ENCODE measurements around the gene ALDH1L2. TPM values are rescaled to one million over a fixed set of nuclear protein-coding genes. Genes with fewer than 3 reads are reported as not detected.
A peak's percentile ranks its signal among the peaks of the same experiment; 100 is the strongest.

ALDH1L2 gene
- total and polyA plus RNA-seq, 5 experiments from 2014 or later: 0.14 to 0.47 TPM; not detected in 3

DNA sequence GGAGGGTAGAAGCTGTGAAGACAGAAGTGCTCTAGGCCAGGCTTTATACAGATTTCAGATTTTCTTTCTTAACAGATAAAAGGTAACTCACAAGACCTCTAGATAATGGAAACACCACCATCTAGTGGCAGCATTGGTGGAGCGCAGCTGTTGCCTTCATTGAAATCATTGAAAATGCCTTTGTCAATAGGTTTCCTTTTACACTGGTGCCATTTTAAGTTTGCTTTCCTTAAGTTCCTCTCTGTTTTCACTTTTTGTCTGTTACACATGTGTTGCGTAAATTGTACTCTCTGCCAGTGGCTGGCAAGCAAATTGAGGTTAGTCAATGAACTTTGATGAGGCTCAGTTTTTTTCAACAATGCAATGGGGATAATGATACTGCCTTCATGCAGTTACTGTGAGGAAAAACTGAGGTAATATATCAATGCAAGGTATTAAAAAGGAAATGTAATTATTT lies 31.1 kb downstream of the ALDH1L2 start:
- peaks cover 0 to 24% (median 10%) of the 10 kb centered on the region in 9 donors for H3K9me3 Mint-ChIP-seq

DNA sequence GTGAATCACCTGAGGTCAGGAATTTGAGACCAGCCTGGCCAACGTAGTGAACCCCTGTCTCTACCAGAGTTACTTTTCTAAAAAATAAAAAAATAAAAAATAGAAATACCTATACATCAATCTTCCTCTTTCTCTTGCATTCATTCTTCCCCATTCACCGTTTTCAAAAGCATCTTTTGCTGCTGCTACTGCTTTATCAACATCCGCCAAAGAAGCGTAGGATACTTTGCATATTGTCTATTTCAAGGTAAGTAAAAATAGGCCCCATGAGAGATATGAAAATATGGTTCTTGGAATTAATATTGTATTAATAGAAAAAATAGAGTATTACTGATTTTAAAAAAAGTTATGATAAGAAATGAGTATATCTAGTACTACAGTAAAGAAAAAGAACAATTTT lies 32.3 kb downstream of the ALDH1L2 start:
- Mint-ChIP-seq H3K36me3 (peaks cover 2 to 15% (median 8%) of the 10 kb centered on the region in 3 donors), H3K4me3 (no peak overlapping the region), H3K27ac (peak overlapping the region in 1 of 10 donors; percentile 21), H3K4me1 (peaks cover 0 to 6% (median 2%) of the 10 kb centered on the region in 4 donors), H3K27me3 (peaks cover 0 to 2% (median 0%) of the 10 kb centered on the region in 5 donors), H3K9me3 (peaks cover 0 to 23% (median 10%) of the 10 kb centered on the region in 9 donors)
- DNase-seq (no peak), ATAC-seq (no peak)
- POLR2A ChIA-PET: interaction anchor here (1.7 kb wide), 1 partner anchor 670 kb away, joined by 9 read pairs; no protein-coding TSS in a partner anchor

More for the DNA sequence above, 31.1 kb downstream of the ALDH1L2 start:
- H3K27me3 Mint-ChIP-seq: peaks cover 0 to 3% (median 0%) of the 10 kb centered on the region in 5 donors
- peaks cover 0 to 6% (median 2%) of the 10 kb centered on the region in 4 donors for H3K4me1 Mint-ChIP-seq
- ATAC-seq (peak; percentile 81 to 82), DNase-seq (peak; percentile 30 to 87 (median 71))
- no peak overlapping the region for H3K27ac Mint-ChIP-seq
- POLR2A ChIA-PET: interaction anchor here (0.6 to 1.7 kb wide), 2 partner anchors 671 to 838 kb away, joined by 4 to 9 read pairs; no protein-coding TSS in a partner anchor
- peaks cover 2 to 15% (median 9%) of the 10 kb centered on the region in 3 donors for H3K36me3 Mint-ChIP-seq
- H3K4me3 Mint-ChIP-seq: no peak overlapping the region

DNA sequence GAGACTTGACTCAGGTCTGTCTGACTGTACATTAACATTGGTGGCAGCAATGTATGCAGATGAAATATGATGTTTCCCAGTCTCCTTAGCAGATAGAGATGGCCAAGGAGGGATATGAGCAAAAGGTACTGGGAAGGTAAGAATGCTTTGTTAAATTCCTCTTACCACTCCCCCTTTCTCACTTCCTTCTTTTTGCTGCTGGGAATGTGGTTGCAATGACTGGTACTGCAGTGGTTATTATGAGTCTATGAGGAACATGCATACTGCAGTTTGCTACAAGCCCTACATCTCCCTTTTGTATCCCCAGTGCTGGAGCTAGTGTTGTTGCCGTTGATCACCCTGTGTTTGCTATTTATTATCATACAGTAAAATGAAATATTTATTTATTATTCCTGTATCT lies 35.9 kb downstream of the ALDH1L2 start:
- Mint-ChIP-seq H3K9me3 (peaks cover 0 to 3% (median 0%) of the 10 kb centered on the region in 9 donors), H3K27me3 (no peaks in the 10 kb centered on the region), H3K27ac (no peak overlapping the region), H3K4me1 (peaks cover 0 to 6% (median 2%) of the 10 kb centered on the region in 4 donors), H3K4me3 (no peak overlapping the region), H3K36me3 (no peaks in the 10 kb centered on the region)
- POLR2A ChIA-PET: no interaction called here
- ATAC-seq (no peak), DNase-seq (no peak)

DNA sequence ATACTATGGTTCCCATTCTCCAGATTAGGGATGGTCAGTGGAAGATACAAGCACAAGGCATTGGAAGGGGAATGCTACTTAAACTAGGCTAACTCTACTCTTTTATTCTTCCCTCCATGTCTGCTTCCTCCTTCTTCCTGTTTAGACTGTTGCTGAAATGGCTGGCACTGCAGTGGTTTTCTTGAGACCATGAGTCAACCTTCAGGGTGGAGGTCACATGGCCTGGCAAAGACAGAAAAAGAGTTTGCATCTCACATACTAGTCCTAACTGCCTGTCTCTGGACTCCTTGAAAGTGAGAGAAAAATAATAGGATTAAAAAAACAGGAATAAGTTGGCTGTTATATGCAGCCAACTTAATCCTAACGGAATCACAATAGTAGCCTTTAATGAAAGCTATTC lies 37.0 kb downstream of the ALDH1L2 start:
- no peak for ATAC-seq
- Mint-ChIP-seq H3K27ac (no peak overlapping the region), H3K9me3 (peaks cover 0 to 3% (median 0%) of the 10 kb centered on the region in 9 donors), H3K36me3 (no peaks in the 10 kb centered on the region), H3K27me3 (no peaks in the 10 kb centered on the region), H3K4me3 (no peak overlapping the region), H3K4me1 (no peaks in the 10 kb centered on the region)
- DNase-seq: no peak
- POLR2A ChIA-PET: no interaction called here

DNA sequence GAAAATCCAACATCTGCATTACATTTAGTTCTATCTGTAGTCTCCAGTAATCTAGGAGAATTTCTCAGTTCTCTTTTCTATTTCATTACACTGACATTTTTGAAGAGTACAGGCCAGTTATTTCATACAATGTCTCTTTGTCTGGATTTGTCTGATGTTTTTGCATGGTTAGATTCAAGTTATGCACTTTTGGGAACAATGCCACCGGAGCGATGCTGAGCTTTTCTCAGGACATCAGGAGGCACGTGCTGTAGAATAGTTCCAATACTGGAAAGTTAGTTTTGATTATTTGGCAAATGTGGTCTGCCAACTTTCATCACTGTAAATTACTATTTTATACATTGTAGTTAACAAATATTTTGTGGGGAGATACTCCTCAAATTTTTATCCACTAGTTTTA lies 43.1 kb downstream of the ALDH1L2 start:
- H3K27me3 Mint-ChIP-seq: no peaks in the 10 kb centered on the region

DNA sequence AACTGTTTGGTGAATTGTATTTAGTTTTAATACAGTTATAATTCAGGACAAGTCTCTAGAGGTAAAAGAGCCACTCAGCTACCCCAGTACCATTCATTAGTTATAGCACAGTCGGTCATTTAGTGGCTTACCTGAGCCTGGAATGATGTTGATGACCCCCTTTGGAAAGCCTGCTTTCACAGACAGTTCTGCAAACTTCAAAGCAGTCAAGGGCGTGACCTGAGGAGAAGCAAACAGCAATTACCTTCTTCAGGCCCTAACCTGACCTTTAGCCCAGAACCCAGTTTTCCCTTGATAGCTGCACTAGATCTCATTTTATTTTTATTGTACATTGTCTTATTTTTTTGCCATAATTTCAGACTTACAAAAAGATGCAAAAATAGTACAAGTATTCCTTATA lies 43.8 kb downstream of the ALDH1L2 start:
- Mint-ChIP-seq H3K9me3 (no peaks in the 10 kb centered on the region), H3K4me3 (no peak overlapping the region), H3K27ac (peak overlapping the region in 1 of 10 donors; percentile 2), H3K4me1 (peaks cover 8 to 19% (median 16%) of the 10 kb centered on the region in 4 donors), H3K27me3 (no peaks in the 10 kb centered on the region), H3K36me3 (no peaks in the 10 kb centered on the region)
- DNase-seq (no peak), ATAC-seq (no peak)
- POLR2A ChIA-PET: interaction anchor here (0.6 kb wide), 1 partner anchor 50 kb away, joined by 3 read pairs; no protein-coding TSS in a partner anchor

More for the DNA sequence above, 43.1 kb downstream of the ALDH1L2 start:
- no peaks in the 10 kb centered on the region for H3K36me3 Mint-ChIP-seq
- no peak overlapping the region for H3K4me3 Mint-ChIP-seq
- no peak overlapping the region for H3K27ac Mint-ChIP-seq
- H3K9me3 Mint-ChIP-seq: no peaks in the 10 kb centered on the region
- peaks cover 8 to 19% (median 16%) of the 10 kb centered on the region in 4 donors for H3K4me1 Mint-ChIP-seq
- DNase-seq (no peak), ATAC-seq (no peak)
- POLR2A ChIA-PET: no interaction called here

DNA sequence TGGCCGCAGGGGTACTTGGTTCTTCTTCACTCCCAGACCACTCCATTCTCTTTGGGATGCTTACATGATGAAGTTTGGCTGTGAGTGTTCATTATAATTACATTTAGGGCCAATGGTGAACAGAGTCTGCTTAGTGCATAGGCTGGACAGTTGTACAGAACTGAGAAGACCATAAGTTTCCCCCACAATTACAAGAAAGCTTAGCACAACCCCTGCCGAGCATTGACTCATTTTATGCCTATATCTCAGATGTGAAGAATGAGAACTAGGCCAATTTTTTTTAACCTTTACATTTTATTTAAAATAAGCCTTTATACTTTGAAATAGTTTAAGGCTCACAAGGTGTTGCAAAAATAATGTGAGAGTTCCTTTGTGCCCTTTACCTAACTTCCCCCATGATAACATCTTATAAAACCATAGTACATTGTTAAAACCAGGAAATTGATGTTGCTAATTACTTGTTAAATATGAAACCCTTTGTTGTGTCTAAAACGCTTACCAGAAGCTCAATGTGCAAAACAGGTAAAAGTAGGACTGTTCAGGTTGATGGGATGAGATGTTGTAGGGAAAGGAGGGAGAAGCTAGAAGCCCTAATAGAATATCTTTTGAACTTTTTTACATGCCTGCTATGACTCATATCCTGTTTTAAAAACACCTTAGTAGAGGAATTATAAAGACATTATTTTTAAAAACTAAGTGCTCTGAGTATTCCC lies 47.2 kb downstream of the ALDH1L2 start:
- peak overlapping the region; percentile 29 to 91 (median 83) for H3K27ac Mint-ChIP-seq
- DNase-seq (peak in 3 of 10 donors; percentile 2 to 5 (median 4)), ATAC-seq (peak; percentile 51 to 52)
- H3K36me3 Mint-ChIP-seq: no peaks in the 10 kb centered on the region
- POLR2A ChIA-PET: interaction anchor here (0.7 kb wide), 1 partner anchor 661 kb away, joined by 4 read pairs; no protein-coding TSS in a partner anchor
- H3K4me1 Mint-ChIP-seq: peaks cover 8 to 23% (median 16%) of the 10 kb centered on the region in 4 donors
- peak overlapping the region in 7 of 10 donors; percentile 51 to 76 (median 65) for H3K4me3 Mint-ChIP-seq
- no peaks in the 10 kb centered on the region for H3K9me3 Mint-ChIP-seq
- no peaks in the 10 kb centered on the region for H3K27me3 Mint-ChIP-seq

DNA sequence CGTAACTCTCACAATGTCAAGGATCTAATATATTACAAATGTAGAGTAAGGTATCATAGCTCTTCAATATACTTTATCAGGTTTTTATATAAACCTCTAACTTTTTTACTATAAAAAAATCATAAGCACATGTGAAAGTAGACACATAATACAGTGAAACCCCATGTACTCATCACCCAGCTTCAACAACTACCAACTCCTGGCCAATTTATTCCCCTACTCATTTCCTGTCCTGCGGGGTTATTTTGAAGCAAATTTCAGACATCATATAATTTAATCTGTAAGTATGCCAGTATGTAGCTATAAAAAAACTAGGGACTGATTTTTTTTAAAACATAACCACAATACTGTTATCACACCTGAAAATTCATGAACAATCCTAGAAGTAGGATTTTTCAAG lies 50.4 kb downstream of the ALDH1L2 start:
- ATAC-seq (no peak), DNase-seq (no peak)
- Mint-ChIP-seq H3K27me3 (no peaks in the 10 kb centered on the region), H3K36me3 (no peaks in the 10 kb centered on the region), H3K9me3 (no peaks in the 10 kb centered on the region), H3K4me1 (peaks cover 13 to 35% (median 25%) of the 10 kb centered on the region in 4 donors), H3K27ac (peak overlapping the region in 2 of 10 donors; percentile 10 to 54), H3K4me3 (no peak overlapping the region)
- POLR2A ChIA-PET: no interaction called here

DNA sequence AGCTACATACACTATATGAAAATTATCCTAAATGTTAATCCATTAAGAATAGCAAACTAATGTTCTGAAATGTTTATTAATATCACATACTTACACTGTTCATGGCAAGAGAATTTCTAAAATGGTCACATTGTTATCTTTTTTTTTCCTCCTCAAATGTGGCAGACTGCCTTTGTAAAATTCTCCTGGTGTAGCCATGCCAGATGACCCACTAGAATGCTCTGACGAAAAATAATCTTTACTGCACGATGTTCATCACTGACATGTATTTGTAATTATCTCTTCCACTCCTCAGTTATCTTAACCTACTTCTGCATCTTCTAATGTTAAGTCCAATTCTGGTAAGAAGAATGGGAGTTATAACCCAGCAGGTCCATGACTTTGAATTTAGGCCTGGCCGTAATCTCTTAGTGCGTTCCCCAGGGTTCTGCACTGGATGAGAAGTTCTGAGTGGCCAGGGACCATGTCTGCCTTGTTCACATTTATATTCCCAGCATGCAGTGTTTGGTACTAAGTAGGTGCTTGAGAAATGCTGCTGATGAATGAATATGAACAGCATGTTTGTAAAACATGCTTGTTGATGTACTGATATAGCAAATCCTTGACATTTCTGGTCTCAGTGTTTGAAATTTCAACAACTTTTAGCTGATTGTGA lies 51.4 kb downstream of the ALDH1L2 start:
- POLR2A ChIA-PET: no interaction called here
- H3K4me1 Mint-ChIP-seq: peaks cover 9 to 28% (median 20%) of the 10 kb centered on the region in 4 donors
- no peak for ATAC-seq

DNA sequence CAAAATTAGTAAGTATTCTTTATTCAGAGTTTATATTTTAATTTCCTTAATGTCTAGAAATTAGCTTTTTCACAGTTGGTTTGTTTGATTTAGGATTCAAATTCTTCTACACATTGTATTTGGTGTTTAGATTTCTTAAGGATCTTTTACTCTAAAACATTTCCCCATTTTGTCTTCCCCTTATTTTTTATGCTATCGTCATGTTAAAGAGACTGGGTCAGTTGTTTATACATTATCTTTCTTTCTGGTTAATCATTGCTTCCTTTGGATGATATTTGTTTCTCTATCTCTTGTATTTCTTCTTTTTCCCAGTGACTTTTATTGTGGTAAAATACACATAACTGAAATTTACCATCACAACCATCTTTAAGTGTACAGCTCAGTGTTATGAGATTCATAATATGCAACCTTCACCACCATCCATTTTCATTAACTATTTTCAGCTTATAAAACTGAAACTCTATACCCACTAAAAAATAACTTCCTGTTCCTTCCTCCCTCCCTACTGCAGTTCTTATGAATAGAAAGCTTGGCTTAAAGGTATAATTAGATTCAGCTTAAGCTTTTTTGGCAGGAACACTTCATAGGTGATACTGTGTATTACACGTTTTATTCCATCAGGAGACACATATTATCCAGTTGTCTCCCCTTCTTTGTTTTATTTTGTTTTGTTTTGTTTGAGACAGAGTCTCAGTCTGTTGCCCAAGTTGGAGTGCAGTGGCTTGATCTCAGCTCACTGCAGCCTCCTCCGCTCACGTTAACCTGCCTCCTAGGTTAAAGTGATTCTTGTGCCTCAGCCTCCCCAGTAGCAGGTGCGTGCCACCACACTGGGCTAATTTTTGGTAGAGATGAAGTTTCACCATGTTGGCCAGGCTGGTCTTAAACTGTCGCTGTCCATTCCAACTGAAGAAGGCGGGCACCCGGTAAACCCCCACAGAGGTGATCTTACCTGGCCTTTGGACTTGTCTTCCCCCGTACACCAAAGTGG lies 53.1 kb downstream of the ALDH1L2 start:
- DNase-seq (no peak), ATAC-seq (no peak)
- H3K36me3 Mint-ChIP-seq: no peaks in the 10 kb centered on the region
- POLR2A ChIA-PET: no interaction called here
- no peaks in the 10 kb centered on the region for H3K9me3 Mint-ChIP-seq
- no peaks in the 10 kb centered on the region for H3K27me3 Mint-ChIP-seq
- peak overlapping the region in 1 of 10 donors; percentile 52 for H3K4me3 Mint-ChIP-seq
- peak overlapping the region in 4 of 10 donors; percentile 0 to 70 (median 34) for H3K27ac Mint-ChIP-seq
- peaks cover 6 to 16% (median 9%) of the 10 kb centered on the region in 4 donors for H3K4me1 Mint-ChIP-seq

More for the DNA sequence above, 51.4 kb downstream of the ALDH1L2 start:
- no peak overlapping the region for H3K4me3 Mint-ChIP-seq
- DNase-seq: no peak
- H3K36me3 Mint-ChIP-seq: no peaks in the 10 kb centered on the region
- peak overlapping the region in 1 of 10 donors; percentile 54 for H3K27ac Mint-ChIP-seq
- H3K9me3 Mint-ChIP-seq: no peaks in the 10 kb centered on the region
- H3K27me3 Mint-ChIP-seq: no peaks in the 10 kb centered on the region

DNA sequence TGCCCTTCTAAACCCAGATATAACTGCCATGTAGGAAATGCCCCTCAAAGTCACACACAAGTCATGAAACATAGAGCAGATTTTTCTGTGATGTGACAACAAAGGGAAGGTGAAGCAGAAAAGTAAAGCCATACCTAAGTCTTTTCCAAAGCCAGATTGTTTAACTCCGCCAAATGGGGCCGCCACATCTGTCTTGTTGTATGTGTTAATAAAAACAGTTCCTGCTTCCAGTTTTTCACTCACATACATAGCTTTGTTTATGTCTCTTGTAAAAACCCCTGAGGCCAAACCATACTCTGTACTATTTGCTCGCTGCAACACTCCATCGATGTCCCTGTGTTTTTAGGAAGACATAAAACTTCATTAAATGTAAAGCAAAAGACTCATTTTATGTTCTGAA lies 57.8 kb downstream of the ALDH1L2 start:
- no peak for ATAC-seq
- no peak overlapping the region for H3K27ac Mint-ChIP-seq
- POLR2A ChIA-PET: no interaction called here

DNA sequence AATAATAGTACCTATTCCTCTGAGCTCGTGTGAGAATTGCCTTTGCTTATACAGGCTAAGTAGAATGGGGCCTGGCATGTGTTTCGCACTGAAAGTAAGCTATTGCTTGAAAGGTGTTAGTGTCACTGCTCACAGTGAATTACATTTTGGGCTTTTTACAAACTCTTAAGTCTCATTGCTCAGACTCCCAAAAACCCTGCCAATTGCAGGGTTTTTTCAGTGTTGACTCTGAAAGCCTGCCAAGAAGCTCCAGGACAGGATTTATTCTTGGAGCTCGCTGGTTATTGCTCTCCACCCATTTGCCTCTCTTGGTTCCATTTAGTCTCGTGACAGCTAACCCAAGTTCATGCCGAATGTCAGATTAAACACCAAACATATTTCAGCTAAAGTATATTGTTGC lies 58.4 kb downstream of the ALDH1L2 start:
- Mint-ChIP-seq H3K27me3 (no peaks in the 10 kb centered on the region), H3K4me3 (no peak overlapping the region), H3K27ac (no peak overlapping the region), H3K36me3 (no peaks in the 10 kb centered on the region), H3K9me3 (no peaks in the 10 kb centered on the region), H3K4me1 (peaks cover under 1 to 2% (median 2%) of the 10 kb centered on the region in 4 donors)
- ATAC-seq (no peak), DNase-seq (no peak)
- POLR2A ChIA-PET: no interaction called here

More for the DNA sequence above, 57.8 kb downstream of the ALDH1L2 start:
- Mint-ChIP-seq H3K4me3 (no peak overlapping the region), H3K27me3 (no peaks in the 10 kb centered on the region), H3K36me3 (no peaks in the 10 kb centered on the region), H3K9me3 (no peaks in the 10 kb centered on the region), H3K4me1 (peaks cover 5 to 7% (median 7%) of the 10 kb centered on the region in 4 donors)
- no peak for DNase-seq
